ENCODE data around the gene IL1F10. TPM values are rescaled to one million over a fixed set of nuclear protein-coding genes. Genes with fewer than 3 reads are reported as not detected.
A peak's percentile ranks its signal among the peaks of the same experiment; 100 is the strongest.

IL1F10 gene
- total and polyA plus RNA-seq, 12 donors = not detected

DNA sequence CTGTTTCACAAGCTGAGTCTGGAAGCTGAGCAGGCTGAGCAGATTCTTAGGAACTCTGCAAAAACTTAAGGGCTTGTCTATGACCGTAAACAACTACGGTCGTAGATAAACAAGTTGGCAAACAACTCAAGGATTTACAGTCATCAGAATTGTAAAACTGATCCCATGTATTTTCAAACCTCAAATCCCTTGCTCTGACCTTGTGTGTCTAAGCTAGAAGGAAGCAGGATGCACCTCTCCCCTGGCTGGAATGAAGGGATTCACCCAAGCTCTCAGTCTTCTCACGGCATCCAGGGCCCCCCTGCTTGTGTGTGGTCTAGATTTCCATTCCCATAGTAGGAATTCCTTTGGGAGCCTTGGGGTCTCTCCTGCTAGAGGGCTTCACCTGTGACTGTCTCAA is 47.2 kb downstream of the IL1F10 start:
- H3K4me1 ChIP-seq = peaks cover 0 to 35% (median 0%) of the 10 kb centered on the region in 9 donors
- DNase-seq = no peak
- ATAC-seq = no peak
- H3K4me3 ChIP-seq = no peak overlapping the region
- H3K27me3 ChIP-seq = peaks cover 0 to 14% (median 3%) of the 10 kb centered on the region in 7 donors
- no peaks in the 10 kb centered on the region for H3K9me3 ChIP-seq
- TF ChIP-seq, protein P1, sequence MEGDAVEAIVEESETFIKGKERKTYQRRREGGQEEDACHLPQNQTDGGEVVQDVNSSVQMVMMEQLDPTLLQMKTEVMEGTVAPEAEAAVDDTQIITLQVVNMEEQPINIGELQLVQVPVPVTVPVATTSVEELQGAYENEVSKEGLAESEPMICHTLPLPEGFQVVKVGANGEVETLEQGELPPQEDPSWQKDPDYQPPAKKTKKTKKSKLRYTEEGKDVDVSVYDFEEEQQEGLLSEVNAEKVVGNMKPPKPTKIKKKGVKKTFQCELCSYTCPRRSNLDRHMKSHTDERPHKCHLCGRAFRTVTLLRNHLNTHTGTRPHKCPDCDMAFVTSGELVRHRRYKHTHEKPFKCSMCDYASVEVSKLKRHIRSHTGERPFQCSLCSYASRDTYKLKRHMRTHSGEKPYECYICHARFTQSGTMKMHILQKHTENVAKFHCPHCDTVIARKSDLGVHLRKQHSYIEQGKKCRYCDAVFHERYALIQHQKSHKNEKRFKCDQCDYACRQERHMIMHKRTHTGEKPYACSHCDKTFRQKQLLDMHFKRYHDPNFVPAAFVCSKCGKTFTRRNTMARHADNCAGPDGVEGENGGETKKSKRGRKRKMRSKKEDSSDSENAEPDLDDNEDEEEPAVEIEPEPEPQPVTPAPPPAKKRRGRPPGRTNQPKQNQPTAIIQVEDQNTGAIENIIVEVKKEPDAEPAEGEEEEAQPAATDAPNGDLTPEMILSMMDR (IDR thresholded peaks at IDR 0.05) = no peak
- no peak overlapping the region for H3K27ac ChIP-seq
- intact Hi-C loops (cut with DNase I) = no loop called here
- H3K36me3 ChIP-seq = no peaks in the 10 kb centered on the region
- WGBS, 2 donors = 83 to 84% methylated on average over 4 of the region's 4 CpGs

DNA sequence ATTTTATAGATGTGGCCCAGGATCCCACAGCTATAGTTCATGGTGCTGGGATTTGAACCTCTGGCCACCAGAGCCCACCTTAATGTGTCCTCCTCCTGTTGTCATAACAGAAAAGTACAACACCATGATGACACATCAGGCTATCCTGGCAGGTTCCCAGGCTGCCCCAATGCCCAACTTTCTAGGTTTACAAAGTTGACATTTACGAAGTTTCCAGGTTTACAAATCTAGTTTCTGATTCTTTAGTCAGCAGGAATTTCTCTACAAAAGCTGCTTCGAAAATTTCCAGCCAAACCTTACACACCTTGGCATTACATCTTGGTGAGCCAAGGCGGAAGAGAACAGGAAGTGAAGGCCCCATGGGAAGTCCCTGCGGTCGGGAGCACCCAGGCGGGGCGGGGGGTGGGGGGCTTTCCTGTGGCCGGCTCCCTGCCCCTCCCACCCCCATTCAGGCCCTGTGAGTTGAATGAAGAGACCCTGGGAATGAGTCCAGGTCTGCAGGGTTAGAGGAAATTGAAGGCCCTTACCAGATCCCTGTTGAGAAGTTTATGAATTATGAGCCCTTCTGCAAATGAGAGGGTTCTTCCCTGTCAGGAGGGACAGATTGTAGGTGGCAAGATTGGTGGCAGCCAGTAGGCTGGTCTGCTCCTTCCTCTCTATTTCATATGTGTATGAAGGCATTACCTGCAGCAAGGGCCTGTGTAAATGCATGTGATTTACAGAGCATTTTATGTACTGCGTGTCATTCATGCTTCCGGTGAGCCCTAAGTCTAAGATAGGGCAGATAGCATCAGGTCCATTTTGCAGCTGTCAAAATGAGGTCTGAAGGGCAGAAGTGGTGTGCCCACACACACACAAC is 48.6 kb downstream of the IL1F10 start:
- no peak for ATAC-seq
- TF ChIP-seq, protein P1 (IDR thresholded peaks at IDR 0.05) = no peak
- intact Hi-C loops (cut with DNase I) = no loop called here
- Histone ChIP-seq H3K27ac (no peak overlapping the region), H3K4me1 (peaks cover 0 to 32% (median 0%) of the 10 kb centered on the region in 9 donors), H3K4me3 (no peak overlapping the region), H3K36me3 (no peaks in the 10 kb centered on the region), H3K9me3 (no peaks in the 10 kb centered on the region), H3K27me3 (peaks cover 0 to 8% (median 0%) of the 10 kb centered on the region in 7 donors)
- 53 to 69% methylated on average over 10 of the region's 10 CpGs for WGBS, 2 donors
- DNase-seq = no peak

DNA sequence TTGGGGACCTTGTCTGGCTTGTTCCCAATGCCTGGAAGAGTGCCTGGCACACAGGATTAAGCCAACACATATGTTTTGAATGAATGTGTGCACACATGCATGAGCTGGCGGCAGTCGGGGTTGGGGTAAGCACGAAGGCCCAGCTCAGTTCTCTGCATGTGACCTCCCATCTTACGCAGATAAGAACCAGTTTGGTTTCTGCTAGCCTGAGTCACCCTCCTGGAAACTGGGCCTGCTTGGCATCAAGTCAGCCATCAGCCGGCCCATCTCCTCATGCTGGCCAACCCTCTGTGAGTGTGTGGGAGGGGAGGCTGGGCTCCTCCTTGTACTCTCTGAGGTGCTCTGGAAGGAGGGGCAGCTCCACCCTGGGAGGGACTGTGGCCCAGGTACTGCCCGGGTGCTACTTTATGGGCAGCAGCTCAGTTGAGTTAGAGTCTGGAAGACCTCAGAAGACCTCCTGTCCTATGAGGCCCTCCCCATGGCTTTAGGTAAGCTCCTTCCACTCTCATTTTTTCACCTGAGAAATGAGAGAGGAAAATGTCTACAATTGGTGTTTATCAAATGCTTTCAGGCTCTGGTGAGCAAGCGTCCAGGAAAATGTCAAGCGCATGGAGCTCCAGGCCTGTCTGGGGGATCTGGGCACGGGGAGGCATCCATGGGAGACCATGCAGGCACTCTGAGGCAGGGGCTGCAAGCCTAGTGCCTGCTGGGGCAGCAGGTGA is 49.9 kb downstream of the IL1F10 start:
- intact Hi-C loops (cut with DNase I) = no loop called here
- peak in 2 of 8 donors; percentile 30 to 73 for ATAC-seq

DNA sequence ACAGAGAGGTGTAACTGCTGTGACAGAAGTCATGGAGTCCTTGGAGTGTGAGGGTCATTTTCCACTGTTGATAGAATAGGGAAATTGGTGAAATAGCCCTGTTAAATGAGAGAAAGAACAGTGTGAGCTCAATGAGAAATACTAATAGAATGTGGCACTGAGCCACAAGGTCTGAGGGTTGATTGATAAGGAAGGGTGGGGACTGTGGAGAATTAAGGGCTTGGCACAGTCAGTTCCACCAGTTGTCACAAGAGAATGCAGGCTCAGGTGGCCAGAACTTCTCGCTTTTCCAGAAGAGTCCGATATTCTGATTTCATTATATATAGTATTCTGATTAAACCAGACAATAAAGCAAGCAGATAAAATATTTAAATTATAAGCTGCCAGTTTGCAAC is 50.5 kb downstream of the IL1F10 start:
- no peak overlapping the region for H3K4me3 ChIP-seq
- ATAC-seq (no peak), DNase-seq (no peak)
- H3K27ac ChIP-seq = no peak overlapping the region
- peaks cover 0 to 8% (median 0%) of the 10 kb centered on the region in 7 donors for H3K27me3 ChIP-seq
- 94 to 96% methylated on average over 2 of the region's 2 CpGs for WGBS, 2 donors
- H3K4me1 ChIP-seq = peaks cover 0 to 20% (median 0%) of the 10 kb centered on the region in 9 donors
- H3K9me3 ChIP-seq = no peaks in the 10 kb centered on the region
- intact Hi-C loops (cut with DNase I) = no loop called here
- TF ChIP-seq, protein P1 (IDR thresholded peaks at IDR 0.05) = no peak
- no peaks in the 10 kb centered on the region for H3K36me3 ChIP-seq

More for the DNA sequence above, 49.9 kb downstream of the IL1F10 start:
- H3K36me3 ChIP-seq = no peaks in the 10 kb centered on the region
- no peaks in the 10 kb centered on the region for H3K9me3 ChIP-seq
- H3K27ac ChIP-seq = no peak overlapping the region
- WGBS, 2 donors = 76 to 82% methylated on average over 9 of the region's 9 CpGs
- no peak for DNase-seq
- H3K4me1 ChIP-seq = peaks cover 0 to 21% (median 0%) of the 10 kb centered on the region in 9 donors
- peaks cover 0 to 8% (median 0%) of the 10 kb centered on the region in 7 donors for H3K27me3 ChIP-seq
- TF ChIP-seq, protein P1 (IDR thresholded peaks at IDR 0.05) = no peak
- no peak overlapping the region for H3K4me3 ChIP-seq

Data from heart right ventricle (tissue), 16 donors.